Panc1 (cell line): ENCODE measurements around the gene TMEM203. TPM values are rescaled to one million over a fixed set of nuclear protein-coding genes. Genes with fewer than 3 reads are reported as not detected.
A peak's percentile ranks its signal among the peaks of the same experiment; 100 is the strongest.

Experiments used
- ATAC-seq: fragments of 200-7000 bp; cut with Tn5 transposase; 2 replicates; pipeline ENCODE4 v1.9.1; 2020; ENCODE audit warnings: mild to moderate bottlenecking, moderate library complexity
- BruUV-seq: library from RNA; stranded (reverse); fragments of 400-500 nt; replicated peaks from 2 replicates; lab custom pipeline; 2021; lab: Mats Ljungman, UMichigan
- CTCF ChIA-PET: fragments of 300-600 bp; sonication (Branson Sonifier 250); formaldehyde crosslinking; loops from one replicate; lab custom pipeline; 2022; ENCODE audit warnings: antibody characterized with exemption; lab: Charles Lee
- POLR2A ChIA-PET: fragments of 300-600 bp; sonication (Branson Sonifier 250); formaldehyde crosslinking; loops from one replicate; lab custom pipeline; 2022; ENCODE audit warnings: antibody characterized with exemption; lab: Charles Lee
- DNase-seq: peaks from one replicate; pipeline ENCODE4 v3.0.0-alpha.2; 2010; ENCODE audit warnings: low read depth, low spot score
- H3K27ac ChIP-seq: 2 replicates; pipeline ENCODE4 v1.5.1; 2011; ENCODE audit warnings: mild to moderate bottlenecking, low read length, inconsistent platforms
- H3K27me3 ChIP-seq: fragments of 200-500 bp; sonication (Bioruptor generic); 2 replicates; pipeline ENCODE4 v1.6.0; 2014; ENCODE audit warnings: low read length, inconsistent platforms; ENCODE audit not compliant: control insufficient read depth, insufficient read depth
- H3K36me3 ChIP-seq: fragments of 200-500 bp; sonication (Bioruptor generic); 2 replicates; pipeline ENCODE4 v1.5.1; 2014; ENCODE audit warnings: inconsistent platforms, mild to moderate bottlenecking, low read length, moderate library complexity; ENCODE audit not compliant: control insufficient read depth, insufficient read depth
- H3K4me1 ChIP-seq: 2 replicates; pipeline ENCODE4 v1.5.1; 2011; ENCODE audit warnings: inconsistent platforms, mild to moderate bottlenecking, low read length, moderate library complexity; ENCODE audit not compliant: control insufficient read depth, insufficient read depth
- H3K4me3 ChIP-seq, 2 experiments: 2 replicates each; pipeline ENCODE4 v1.5.1; 2011 to 2012; ENCODE audit warnings: low read depth in 2 of 2, low read length in 2 of 2, mild to moderate bottlenecking in 2 of 2, inconsistent platforms in 1 of 2, moderate library complexity in 1 of 2
- H3K9me3 ChIP-seq: fragments of 200-500 bp; sonication (Bioruptor generic); 2 replicates; pipeline ENCODE4 v1.5.1; 2014; ENCODE audit warnings: low read depth, mild to moderate bottlenecking, inconsistent platforms, low read length, moderate library complexity; ENCODE audit not compliant: control insufficient read depth, insufficient read depth
- CTCF ChIP-seq: fragments of 450-650 bp; IDR thresholded peaks from 2 replicates; pipeline ENCODE4 v1.5.1; 2017; ENCODE audit warnings: mild to moderate bottlenecking
- POLR2AphosphoS5 ChIP-seq: IDR thresholded peaks from 2 replicates; pipeline ENCODE4 v1.6.1; 2012; ENCODE audit warnings: mild to moderate bottlenecking, low read depth, low read length, moderate library complexity
- REST ChIP-seq, 2 experiments: IDR thresholded peaks; 2 replicates each; pipeline ENCODE4 v1.6.1; 2011 to 2012; ENCODE audit warnings: low read depth in 2 of 2, control low read depth in 1 of 2, low read length in 1 of 2, mild to moderate bottlenecking in 1 of 2, moderate library complexity in 1 of 2; ENCODE audit not compliant: insufficient read depth in 1 of 2
- SIN3A ChIP-seq: IDR thresholded peaks from 2 replicates; pipeline ENCODE4 v1.6.1; 2012; ENCODE audit warnings: low read depth, mild to moderate bottlenecking, low read length, moderate library complexity, borderline replicate concordance; ENCODE audit not compliant: insufficient read depth
- TCF7L2 ChIP-seq: IDR thresholded peaks from 2 replicates; pipeline ENCODE4 v1.6.1; 2011; ENCODE audit warnings: mild to moderate bottlenecking, low read depth, low read length, inconsistent platforms
- in situ Hi-C: cut with HindIII; loops from 2 replicates; pipeline ENCODE4 v1.10.0; 2016; ENCODE audit warnings: low sequenced_read_pairs, low pct_unique_long_range_greater_than_20kb
- intact Hi-C: fragments of 100-400 bp; cut with micrococcal nuclease; formaldehyde crosslinking; loops from one replicate; pipeline ENCODE4 v1.10.0; 2022; ENCODE audit not compliant: unreplicated experiment
- total RNA-seq: library from RNA; stranded (reverse); gene quantifications from one replicate; pipeline ENCODE4 v1.2.1, GENCODE V29; 2021; ENCODE audit not compliant: unreplicated experiment

TMEM203 gene
- total RNA-seq, 1 experiment from 2014 or later: 25.4 TPM

GRCh38 chr9:137225699-137226331, 20.4 kb upstream of the TMEM203 start:
- no peak overlapping the region for H3K27ac ChIP-seq
- no peak overlapping the region for H3K4me3 ChIP-seq
- in situ Hi-C loops: no loop called here
- H3K36me3 ChIP-seq: peaks cover 2% of the 10 kb centered on the region; the same call in 1 of the 2 replicates
- DNase-seq: no peak
- TF ChIP-seq POLR2AphosphoS5: no peak
- no peak for TF ChIP-seq TCF7L2
- no peak for TF ChIP-seq CTCF
- TF ChIP-seq REST (IDR thresholded peaks at IDR 0.05; ENCODE audit: insufficient read depth in 1 of 2, low read depth in 2 of 2, low read length in 1 of 2): no peak
- no peak for ATAC-seq
- no TSS peak for BruUV-seq
- H3K9me3 ChIP-seq: no peaks in the 10 kb centered on the region
- H3K27me3 ChIP-seq: no peaks in the 10 kb centered on the region
- POLR2A ChIA-PET: no interaction called here
- intact Hi-C loops: loop anchor here (5.0 kb wide), 1 partner anchor 109 kb away; no protein-coding TSS in a partner anchor
- CTCF ChIA-PET: interaction anchor here (0.6 to 1.4 kb wide), 2 partner anchors 11 to 357 kb away, joined by 3 to 6 read pairs; no protein-coding TSS in a partner anchor
- peaks cover 7% of the 10 kb centered on the region for H3K4me1 ChIP-seq

- Histone ChIP-seq H3K4me3 (peak within 1 kb of the TSS; percentile 67 to 72), H3K4me1 (peaks cover 11% of the 10 kb centered on the region), H3K36me3 (peaks cover 2% of the 10 kb centered on the region; the same call in 1 of the 2 replicates), H3K27ac (peak within 1 kb of the TSS; percentile 82), H3K9me3 (no peaks in the 10 kb centered on the region), H3K27me3 (no peaks in the 10 kb centered on the region)
- in situ Hi-C loops: no loop called here
- ATAC-seq (no peak), DNase-seq (no peak)
- no peak for TF ChIP-seq POLR2AphosphoS5
- TF ChIP-seq CTCF: no peak
- TF ChIP-seq SIN3A: no peak
- no peak for TF ChIP-seq REST (IDR thresholded peaks at IDR 0.05; ENCODE audit: insufficient read depth in 1 of 2, low read depth in 2 of 2, low read length in 1 of 2)
- TF ChIP-seq TCF7L2: no peak
- ChIA-PET CTCF (no interaction called here), POLR2A (no interaction called here)
- no TSS peak for BruUV-seq
- intact Hi-C loops: loop anchor here (5.0 kb wide), 1 partner anchor 108 kb away; no protein-coding TSS in a partner anchor
Observed at GRCh38 chr9:137224830-137225694, 19.6 kb upstream of the TMEM203 start, which contains the start of gene CYSRT1. TSS of gene CYSRT1 (plus strand) at chr9:137225174. CDS start at chr9:137225622, 448 bp downstream.
